HFFc6 (cell line): ENCODE results near the gene IREB2. TPM values are rescaled to one million over a fixed set of nuclear protein-coding genes. Genes with fewer than 3 reads are reported as not detected.

Experiments
- DNase-seq: peaks from one replicate; pipeline ENCODE4 v3.0.0-alpha.2; 2018
- H3K27ac Mint-ChIP-seq: 2 replicates; pipeline ENCODE4 v1.8.0; 2020; ENCODE audit warnings: mild to moderate bottlenecking, mixed read lengths
- H3K27me3 Mint-ChIP-seq: 2 replicates; pipeline ENCODE4 v1.8.0; 2021; ENCODE audit warnings: mild to moderate bottlenecking, moderate library complexity, mixed read lengths; ENCODE audit not compliant: insufficient read depth
- H3K36me3 Mint-ChIP-seq: 2 replicates; pipeline ENCODE4 v1.8.0; 2021; ENCODE audit warnings: low read depth, mixed read lengths
- H3K4me1 Mint-ChIP-seq: 2 replicates; pipeline ENCODE4 v1.8.0; 2020; ENCODE audit warnings: low read depth, mixed read lengths
- H3K4me3 Mint-ChIP-seq: 2 replicates; pipeline ENCODE4 v1.8.0; 2020; ENCODE audit warnings: mild to moderate bottlenecking, moderate library complexity, mixed read lengths
- H3K9me3 Mint-ChIP-seq: 2 replicates; pipeline ENCODE4 v1.8.0; 2020; ENCODE audit warnings: mild to moderate bottlenecking, mixed read lengths
- CTCF ChIP-seq: fragments of 200-600 bp; sonication (generic); IDR thresholded peaks from 2 replicates; pipeline ENCODE4 v1.5.0; 2021; ENCODE audit warnings: antibody characterized with exemption, mild to moderate bottlenecking
- total RNA-seq, 6 experiments: library from RNA; stranded (reverse); fragmentation: NEBNext Ultra II Directional; extraction: Animal tissue kit (Norgen Biotek cat#: 25700); gene quantifications; 2 replicates in 1 of 6; 3 replicates in 5 of 6; pipeline ENCODE4 v1.2.3, GENCODE V29; 2021

The IREB2 gene
- total RNA-seq, 6 experiments from 2014 or later: 35.8 to 42.5 (median 38.5) TPM

GRCh38 chr15:78420766-78421165 is 17.2 kb upstream of the IREB2 start:
- no peak overlapping the region for H3K27ac Mint-ChIP-seq
- H3K4me1 Mint-ChIP-seq: peaks cover 17% of the 10 kb centered on the region
- DNase-seq: no peak
- H3K36me3 Mint-ChIP-seq: no peaks in the 10 kb centered on the region
- H3K9me3 Mint-ChIP-seq: no peaks in the 10 kb centered on the region
- TF ChIP-seq CTCF: no peak
- H3K27me3 Mint-ChIP-seq: peaks cover 19% of the 10 kb centered on the region
- no peak overlapping the region for H3K4me3 Mint-ChIP-seq

- no peak overlapping the region; the same call in 1 of the 2 replicates for H3K4me3 Mint-ChIP-seq
- peaks cover 17% of the 10 kb centered on the region for H3K4me1 Mint-ChIP-seq
- no peaks in the 10 kb centered on the region for H3K9me3 Mint-ChIP-seq
- no peaks in the 10 kb centered on the region for H3K36me3 Mint-ChIP-seq
- H3K27ac Mint-ChIP-seq: no peak overlapping the region
- peaks cover 23% of the 10 kb centered on the region for H3K27me3 Mint-ChIP-seq
- DNase-seq: peak; percentile 6
- no peak for TF ChIP-seq CTCF
Observed at GRCh38 chr15:78421238-78421965, 16.6 kb upstream of the IREB2 start.

GRCh38 chr15:78422571-78423340 is 15.3 kb upstream of the IREB2 start:
- Mint-ChIP-seq H3K27me3 (peaks cover 23% of the 10 kb centered on the region), H3K27ac (no peak overlapping the region), H3K36me3 (no peaks in the 10 kb centered on the region), H3K9me3 (no peaks in the 10 kb centered on the region), H3K4me1 (peaks cover 17% of the 10 kb centered on the region), H3K4me3 (no peak overlapping the region)
- peak; percentile 96 for TF ChIP-seq CTCF
- peak; percentile 33 for DNase-seq

GRCh38 chr15:78424673-78425072 is 13.3 kb upstream of the IREB2 start:
- Mint-ChIP-seq H3K36me3 (no peaks in the 10 kb centered on the region), H3K27me3 (peaks cover 23% of the 10 kb centered on the region), H3K9me3 (no peaks in the 10 kb centered on the region), H3K4me3 (no peak overlapping the region), H3K4me1 (peaks cover 12% of the 10 kb centered on the region), H3K27ac (no peak overlapping the region)
- DNase-seq: no peak
- no peak for TF ChIP-seq CTCF

- H3K27me3 Mint-ChIP-seq: peaks cover 23% of the 10 kb centered on the region
- H3K4me3 Mint-ChIP-seq: no peak overlapping the region
- H3K36me3 Mint-ChIP-seq: no peaks in the 10 kb centered on the region
- H3K27ac Mint-ChIP-seq: no peak overlapping the region
- DNase-seq: no peak
- no peak for TF ChIP-seq CTCF
- H3K4me1 Mint-ChIP-seq: peaks cover 12% of the 10 kb centered on the region
- H3K9me3 Mint-ChIP-seq: no peaks in the 10 kb centered on the region
Observed at GRCh38 chr15:78425643-78426042, 12.4 kb upstream of the IREB2 start.
